PC-9 (cell line): ENCODE data around the gene BMAL1. TPM values are rescaled to one million over a fixed set of nuclear protein-coding genes. Genes with fewer than 3 reads are reported as not detected.

Experiments
- BruUV-seq: library from RNA; stranded (reverse); fragments of 400-500 nt; replicated peaks from 2 replicates; lab custom pipeline; 2021; lab: Mats Ljungman, UMichigan
- CTCF ChIA-PET: fragments of 300-600 bp; sonication (Branson Sonifier 250); formaldehyde crosslinking; loops from one replicate; lab custom pipeline; 2022; ENCODE audit warnings: antibody characterized with exemption; lab: Charles Lee
- POLR2A ChIA-PET: fragments of 300-600 bp; sonication (Branson Sonifier 250); formaldehyde crosslinking; loops from one replicate; lab custom pipeline; 2022; ENCODE audit warnings: antibody characterized with exemption; ENCODE audit not compliant: unreplicated experiment; lab: Charles Lee
- DNase-seq, 2 experiments: peaks; one replicate each; pipeline versions ENCODE4 v3.0.0 to v3.0.0-alpha.2; 2015 to 2022; ENCODE audit warnings: mixed read lengths in 1 of 2
- H2AFZ ChIP-seq: fragments of 200-600 bp; sonication (generic); 2 replicates; pipeline ENCODE4 v1.8.1; 2017; ENCODE audit warnings: antibody characterized with exemption
- H3F3A ChIP-seq: fragments of 200-600 bp; sonication (generic); 2 replicates; pipeline ENCODE4 v1.8.1; 2017; ENCODE audit warnings: antibody characterized with exemption, mild to moderate bottlenecking, low read depth; ENCODE audit not compliant: insufficient read depth
- H3K27ac ChIP-seq: fragments of 200-600 bp; sonication (generic); 2 replicates; pipeline ENCODE4 v1.6.1; 2016; ENCODE audit warnings: mixed run types
- H3K27me3 ChIP-seq: fragments of 200-600 bp; sonication (generic); 2 replicates; pipeline ENCODE4 v1.6.1; 2016; ENCODE audit warnings: low read depth, mixed run types; ENCODE audit not compliant: insufficient read depth
- H3K36me3 ChIP-seq: fragments of 200-600 bp; sonication (generic); 2 replicates; pipeline ENCODE4 v1.6.1; 2016; ENCODE audit warnings: low read depth, mixed run types
- H3K4me1 ChIP-seq: fragments of 200-600 bp; sonication (generic); replicated peaks from 2 replicates; pipeline ENCODE4 v1.6.1; 2016; ENCODE audit warnings: mixed run types; ENCODE audit not compliant: insufficient read depth
- H3K4me2 ChIP-seq: fragments of 200-600 bp; sonication (generic); 2 replicates; pipeline ENCODE4 v1.6.1; 2017; ENCODE audit warnings: mixed run types
- H3K4me3 ChIP-seq: fragments of 200-600 bp; sonication (generic); 2 replicates; pipeline ENCODE4 v1.6.1; 2016; ENCODE audit warnings: mixed run types
- H3K79me2 ChIP-seq: fragments of 200-600 bp; sonication (generic); 2 replicates; pipeline ENCODE4 v1.6.1; 2017; ENCODE audit warnings: low read depth, mixed run types
- H3K9me2 ChIP-seq: fragments of 200-600 bp; sonication (generic); 2 replicates; pipeline ENCODE4 v1.8.1; 2017; ENCODE audit warnings: mild to moderate bottlenecking; ENCODE audit not compliant: insufficient read depth
- H3K9me3 ChIP-seq: fragments of 200-600 bp; sonication (generic); 2 replicates; pipeline ENCODE4 v1.8.1; 2016; ENCODE audit warnings: low read depth; ENCODE audit not compliant: insufficient read depth
- H4K20me1 ChIP-seq: fragments of 200-600 bp; sonication (generic); 2 replicates; pipeline ENCODE4 v1.8.1; 2017; ENCODE audit not compliant: insufficient read depth
- CTCF ChIP-seq: fragments of 200-600 bp; sonication (generic); conservative IDR thresholded peaks from 2 replicates; pipeline ENCODE4 v1.6.1; 2017; ENCODE audit warnings: mixed run types, antibody characterized with exemption, mild to moderate bottlenecking, moderate library complexity
- EZH2 ChIP-seq: fragments of 200-600 bp; sonication (generic); IDR thresholded peaks from 2 replicates; pipeline ENCODE4 v1.8.0; 2017; ENCODE audit warnings: antibody characterized with exemption, low read depth
- intact Hi-C: fragments of 100-400 bp; cut with micrococcal nuclease; formaldehyde crosslinking; loops from one replicate; pipeline ENCODE4 v1.10.0; 2022; ENCODE audit not compliant: unreplicated experiment
- total RNA-seq: library from RNA; stranded (reverse); gene quantifications from 2 replicates; pipeline ENCODE4 v1.2.3, GENCODE V29; 2021

BMAL1 gene
- total RNA-seq, 1 experiment from 2014 or later = 15.0 TPM

DNA sequence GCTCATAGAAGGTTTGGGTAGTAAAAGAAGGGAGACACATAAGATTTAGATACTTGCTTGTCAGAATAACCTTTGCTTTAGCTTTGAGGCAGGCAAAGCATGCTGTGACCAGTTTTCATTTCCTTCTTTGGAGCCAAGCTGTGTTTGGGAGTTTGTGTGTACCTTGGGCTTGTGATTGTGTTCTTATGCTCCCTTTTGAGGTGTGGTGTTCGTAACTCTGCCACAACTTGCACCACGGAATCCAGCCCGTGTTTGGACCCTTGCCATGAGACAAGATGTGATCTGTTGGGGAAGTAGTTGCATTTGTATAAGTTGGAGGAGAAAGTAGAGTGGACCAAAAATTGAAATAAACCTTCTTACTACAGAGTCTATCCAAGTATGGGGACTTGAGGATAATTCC, 34.0 kb downstream of the BMAL1 start:
- H3K36me3 ChIP-seq = no peaks in the 10 kb centered on the region
- H3K4me1 ChIP-seq = no peaks in the 10 kb centered on the region
- no peak overlapping the region for H3K4me2 ChIP-seq
- H4K20me1 ChIP-seq = no peaks in the 10 kb centered on the region
- H3K27ac ChIP-seq = no peak overlapping the region
- H3K4me3 ChIP-seq = no peak overlapping the region
- DNase-seq = no peak
- H2AFZ ChIP-seq = no peak overlapping the region
- CTCF ChIA-PET = no interaction called here
- H3K9me3 ChIP-seq = no peaks in the 10 kb centered on the region
- H3K79me2 ChIP-seq = no peaks in the 10 kb centered on the region
- TF ChIP-seq EZH2 (no peak), CTCF (no peak)
- no peaks in the 10 kb centered on the region for H3K27me3 ChIP-seq
- BruUV-seq = no TSS peak
- no peaks in the 10 kb centered on the region for H3F3A ChIP-seq
- POLR2A ChIA-PET = no interaction called here
- intact Hi-C loops = no loop called here
- H3K9me2 ChIP-seq = no peaks in the 10 kb centered on the region

DNA sequence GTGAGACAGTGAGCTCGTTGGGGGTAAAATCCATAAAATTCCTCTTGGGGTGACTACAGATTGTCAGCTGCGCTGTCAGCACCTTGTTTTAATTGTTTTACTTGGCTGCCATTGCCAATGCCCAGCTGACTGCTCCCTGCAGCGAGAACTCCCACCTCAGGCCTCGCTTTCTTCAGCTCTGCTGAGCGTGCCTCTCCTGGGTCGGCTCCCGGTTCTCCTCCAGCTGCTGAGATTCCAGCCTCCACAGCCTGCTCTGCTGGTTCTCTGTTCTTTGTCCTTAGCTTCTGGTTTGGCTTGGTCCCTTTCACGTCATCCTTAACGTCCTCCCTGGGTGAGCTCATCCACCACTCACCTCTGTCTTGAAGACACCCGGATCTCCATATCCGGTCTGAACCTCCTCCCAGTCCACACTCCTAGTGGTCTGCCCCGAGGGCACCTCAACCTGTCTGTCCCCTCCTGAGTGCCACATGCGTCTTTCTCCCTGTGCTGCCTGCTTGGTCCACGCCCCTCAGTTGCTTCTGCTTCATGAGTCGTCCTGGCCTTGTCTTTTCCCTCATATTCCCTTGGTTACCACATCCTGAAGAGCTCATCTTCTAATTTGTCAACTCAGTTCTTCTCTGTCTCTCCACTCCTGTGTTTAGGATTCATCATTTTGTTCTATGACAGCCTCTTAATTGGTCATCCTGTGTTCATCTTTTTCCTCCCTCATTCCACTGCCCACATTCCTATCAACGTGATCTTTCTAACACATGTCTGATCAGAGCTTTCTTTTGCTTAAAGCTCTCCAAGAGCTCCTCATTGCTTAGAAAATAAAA, 35.6 kb downstream of the BMAL1 start:
- ChIA-PET CTCF (interaction anchor here (0.5 kb wide), 1 partner anchor 55 kb away, joined by 3 read pairs; no protein-coding TSS in a partner anchor), POLR2A (interaction anchor here (0.6 kb wide), 1 partner anchor 35 kb away, joined by 3 read pairs; no protein-coding TSS in a partner anchor)
- no peaks in the 10 kb centered on the region for H3K4me1 ChIP-seq
- H3K4me2 ChIP-seq = no peak overlapping the region
- intact Hi-C loops = no loop called here
- peak in 1 of 2 experiments; percentile 26 for DNase-seq
- H3K79me2 ChIP-seq = no peaks in the 10 kb centered on the region
- TF ChIP-seq EZH2 (no peak), CTCF (no peak)
- no peaks in the 10 kb centered on the region for H3K9me2 ChIP-seq
- H3K27ac ChIP-seq = no peak overlapping the region
- no peaks in the 10 kb centered on the region for H3K36me3 ChIP-seq
- H3K9me3 ChIP-seq = no peaks in the 10 kb centered on the region
- H3F3A ChIP-seq = no peaks in the 10 kb centered on the region
- no peak overlapping the region for H3K4me3 ChIP-seq
- H3K27me3 ChIP-seq = no peaks in the 10 kb centered on the region
- no peaks in the 10 kb centered on the region for H4K20me1 ChIP-seq
- H2AFZ ChIP-seq = no peak overlapping the region
- BruUV-seq = no TSS peak

DNA sequence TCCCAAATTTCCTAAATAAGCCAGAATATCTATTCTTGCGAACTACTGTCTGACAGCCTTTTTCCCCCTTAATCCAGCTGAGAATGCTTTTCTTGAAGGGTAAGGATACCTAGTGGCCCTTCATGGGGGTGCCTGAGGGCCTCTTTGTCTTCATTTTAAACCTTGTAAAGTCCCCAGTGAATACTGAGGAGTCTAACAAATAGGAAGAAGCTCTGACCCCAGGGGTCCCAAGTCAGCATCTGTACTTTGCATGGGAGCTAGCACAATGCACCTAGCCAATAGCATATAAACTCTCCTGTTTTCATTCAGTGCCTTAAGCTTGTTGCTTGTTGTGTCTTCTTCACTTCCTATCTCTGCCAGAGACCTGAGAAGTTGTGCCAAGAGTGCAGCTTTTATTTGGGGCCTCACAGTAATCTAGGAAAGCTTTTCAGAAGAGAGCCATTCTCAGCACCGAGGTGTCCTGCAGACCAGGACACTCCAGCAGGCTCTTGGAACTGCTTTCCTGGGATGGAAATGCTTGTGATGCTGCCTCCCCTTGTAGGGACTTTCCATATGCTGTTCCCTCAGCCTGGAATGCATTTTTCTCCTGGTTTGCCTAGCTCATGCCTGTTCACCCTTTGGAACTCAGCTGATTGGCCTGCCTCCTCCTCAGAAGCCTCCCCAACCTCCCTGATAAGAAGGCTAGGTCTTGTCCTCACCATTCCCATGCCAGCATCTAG, 37.2 kb downstream of the BMAL1 start:
- Histone ChIP-seq H3K4me2 (no peak overlapping the region), H3K27me3 (no peaks in the 10 kb centered on the region), H2AFZ (no peak overlapping the region), H3K36me3 (no peaks in the 10 kb centered on the region), H3K9me2 (no peaks in the 10 kb centered on the region), H3K4me3 (no peak overlapping the region), H3K79me2 (no peaks in the 10 kb centered on the region), H3K4me1 (no peaks in the 10 kb centered on the region), H3F3A (no peaks in the 10 kb centered on the region), H3K9me3 (no peaks in the 10 kb centered on the region), H4K20me1 (no peaks in the 10 kb centered on the region), H3K27ac (no peak overlapping the region)
- TF ChIP-seq CTCF (no peak), EZH2 (no peak)
- DNase-seq = no peak
- intact Hi-C loops = no loop called here
- ChIA-PET POLR2A (no interaction called here), CTCF (interaction anchor here (0.7 kb wide), 1 partner anchor 38 kb away, joined by 3 read pairs; no protein-coding TSS in a partner anchor)
- BruUV-seq = no TSS peak
